ENCODE data around the gene ARMC2.

- TF ChIP-seq CTCF (IDR thresholded peaks at IDR 0.05) (no peak), EZH2 (IDR thresholded peaks at IDR 0.05) (no peak)
Observed at GRCh38 chr6:108866798-108867197, 18.6 kb downstream of the ARMC2 start.
